HEK293 (cell line): Measurements from ENCODE around the gene ZFHX2.

ENCODE experiments used
- CTCF ChIA-PET: fragments of 350-600 bp; formaldehyde crosslinking; extraction: SDS; loops from one replicate; lab custom pipeline; 2021; ENCODE audit warnings: antibody characterized with exemption; lab: Yijun Ruan, JAX
- POLR2A ChIA-PET: fragments of 300-600 bp; formaldehyde crosslinking; extraction: SDS; loops from one replicate; lab custom pipeline; 2020; ENCODE audit warnings: antibody characterized with exemption, inconsistent platforms; lab: Yijun Ruan, JAX
- H3K27ac ChIP-seq: fragments of 200-500 bp; sonication (Bioruptor generic); 2 replicates; pipeline ENCODE4 v1.5.1; 2014; ENCODE audit warnings: low read depth, low read length, control low read depth, inconsistent platforms; ENCODE audit errors: extremely low read depth
- H3K36me3 ChIP-seq, 2 experiments: fragments of 200-500 bp in 1 of 2; sonication (Bioruptor generic) in 1 of 2; 1 replicate in 1 of 2; 2 replicates in 1 of 2; pipeline ENCODE4 v1.5.1; 2014 to 2017; ENCODE audit warnings: inconsistent platforms in 2 of 2, low read length in 2 of 2; ENCODE audit not compliant: control insufficient read depth in 2 of 2, insufficient read depth in 1 of 2
- H3K4me1 ChIP-seq: fragments of 200-500 bp; sonication (Bioruptor generic); 2 replicates; pipeline ENCODE4 v1.5.1; 2014; ENCODE audit warnings: mild to moderate bottlenecking, low read length, inconsistent platforms; ENCODE audit not compliant: control insufficient read depth, insufficient read depth
- H3K4me3 ChIP-seq: 2 replicates; pipeline ENCODE4 v1.5.1; 2011; ENCODE audit warnings: low read depth, mild to moderate bottlenecking, control low read depth, low read length, moderate library complexity
- H3K9me3 ChIP-seq: fragments of 200-500 bp; sonication (Bioruptor generic); 2 replicates; pipeline ENCODE4 v1.5.1; 2014; ENCODE audit warnings: low read depth, low read length, inconsistent platforms; ENCODE audit not compliant: control insufficient read depth, insufficient read depth
- GLIS1 ChIP-seq: fragments of 450-650 bp; formaldehyde crosslinking; IDR thresholded peaks from 2 replicates; pipeline ENCODE4 v1.5.1; 2016; ENCODE audit warnings: missing biosample characterization, missing genetic modification characterization
- KLF7 ChIP-seq: fragments of 450-650 bp; formaldehyde crosslinking; IDR thresholded peaks from 2 replicates; pipeline ENCODE4 v1.5.1; 2016; ENCODE audit warnings: missing biosample characterization, missing genetic modification characterization, borderline replicate concordance
- PRDM10 ChIP-seq: fragments of 450-650 bp; formaldehyde crosslinking; IDR thresholded peaks from 2 replicates; pipeline ENCODE4 v1.5.1; 2016; ENCODE audit warnings: missing biosample characterization, missing genetic modification characterization
- SETDB1 ChIP-seq: IDR thresholded peaks from one replicate; pipeline ENCODE4 v1.6.1; 2017; ENCODE audit warnings: mild to moderate bottlenecking, low read length, moderate library complexity, mixed read lengths; ENCODE audit not compliant: insufficient read length
- ZBTB11 ChIP-seq: fragments of 450-650 bp; formaldehyde crosslinking; conservative IDR thresholded peaks from 2 replicates; pipeline ENCODE4 v1.5.1; 2016; ENCODE audit warnings: low read depth, missing biosample characterization, missing genetic modification characterization
- ZBTB17 ChIP-seq: fragments of 450-650 bp; formaldehyde crosslinking; IDR thresholded peaks from 2 replicates; pipeline ENCODE4 v1.5.1; 2016; ENCODE audit warnings: missing biosample characterization, missing genetic modification characterization
- ZFP69B ChIP-seq: fragments of 450-650 bp; formaldehyde crosslinking; IDR thresholded peaks from 2 replicates; pipeline ENCODE4 v1.5.1; 2016; ENCODE audit warnings: missing biosample characterization, missing genetic modification characterization
- ZNF114 ChIP-seq: fragments of 450-650 bp; formaldehyde crosslinking; IDR thresholded peaks from 2 replicates; pipeline ENCODE4 v1.5.0; 2017; ENCODE audit warnings: missing biosample characterization, missing genetic modification characterization
- ZNF335 ChIP-seq: fragments of 450-650 bp; formaldehyde crosslinking; conservative IDR thresholded peaks from 2 replicates; pipeline ENCODE4 v1.5.1; 2016; ENCODE audit warnings: missing biosample characterization, missing genetic modification characterization
- ZNF514 ChIP-seq: fragments of 450-650 bp; formaldehyde crosslinking; IDR thresholded peaks from 2 replicates; pipeline ENCODE4 v1.5.1; 2016; ENCODE audit warnings: missing biosample characterization, missing genetic modification characterization
- ZNF664 ChIP-seq: fragments of 450-650 bp; formaldehyde crosslinking; IDR thresholded peaks from 2 replicates; pipeline ENCODE4 v1.5.1; 2016; ENCODE audit warnings: missing biosample characterization, missing genetic modification characterization
- ZSCAN4 ChIP-seq: fragments of 450-650 bp; formaldehyde crosslinking; IDR thresholded peaks from 2 replicates; pipeline ENCODE4 v1.5.1; 2017; ENCODE audit warnings: missing biosample characterization, missing genetic modification characterization
- TF ChIP-seq, protein P1 (sequence below): fragments of 450-650 bp; formaldehyde crosslinking; IDR thresholded peaks from 2 replicates; pipeline ENCODE4 v1.5.1; 2016; ENCODE audit warnings: missing biosample characterization, missing genetic modification characterization
- TF ChIP-seq, protein P2 (sequence below): fragments of 450-650 bp; formaldehyde crosslinking; IDR thresholded peaks from 2 replicates; pipeline ENCODE4 v1.5.1; 2016; ENCODE audit warnings: missing biosample characterization, missing genetic modification characterization
- TF ChIP-seq, protein P3 (sequence below): fragments of 450-650 bp; formaldehyde crosslinking; IDR thresholded peaks from 2 replicates; pipeline ENCODE4 v1.5.1; 2016; ENCODE audit warnings: missing biosample characterization, missing genetic modification characterization
- TF ChIP-seq, protein P4 (sequence below): fragments of 450-650 bp; formaldehyde crosslinking; IDR thresholded peaks from 2 replicates; pipeline ENCODE4 v1.5.1; 2016; ENCODE audit warnings: missing biosample characterization, missing genetic modification characterization
- TF ChIP-seq, protein P5 (sequence below): fragments of 450-650 bp; IDR thresholded peaks from 2 replicates; pipeline ENCODE4 v1.5.1; 2018; ENCODE audit warnings: missing biosample characterization, missing genetic modification characterization

ZFHX2 gene

DNA sequence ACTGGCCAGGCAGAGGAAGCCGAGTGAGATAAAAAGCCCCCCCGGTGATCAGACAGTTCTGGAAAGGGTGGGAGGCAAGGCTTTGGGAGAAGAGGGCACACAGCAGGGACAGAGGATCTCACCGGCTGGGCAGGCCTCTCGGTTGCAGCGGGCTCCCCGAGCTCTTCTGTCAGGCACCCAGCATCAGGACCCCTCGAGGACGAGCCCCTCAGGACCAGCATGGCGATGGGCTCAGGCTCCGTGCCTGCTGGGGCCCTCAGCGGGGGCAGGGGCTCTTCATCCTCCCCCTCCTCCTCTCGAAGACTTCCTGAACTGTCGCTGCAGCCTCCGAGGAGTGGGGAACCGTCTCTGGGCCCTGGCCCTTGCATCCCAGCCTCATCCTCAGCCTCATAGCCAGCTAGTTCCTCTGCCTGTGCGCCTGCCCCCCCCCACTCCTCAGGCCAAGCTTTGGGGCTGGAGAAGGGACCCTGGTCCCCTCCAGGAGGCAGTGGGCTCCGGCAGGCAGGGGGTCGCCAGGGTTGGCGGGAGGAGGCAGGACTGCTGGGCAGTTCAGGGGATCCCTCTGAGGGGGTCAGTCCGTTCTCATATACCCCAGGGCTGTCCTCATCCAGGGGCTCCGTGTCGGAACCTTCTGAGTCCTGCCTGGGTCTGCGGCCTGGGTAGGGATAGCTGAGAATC is 19.4 kb upstream of the ZFHX2 start (continued):
- TF ChIP-seq, protein P1, sequence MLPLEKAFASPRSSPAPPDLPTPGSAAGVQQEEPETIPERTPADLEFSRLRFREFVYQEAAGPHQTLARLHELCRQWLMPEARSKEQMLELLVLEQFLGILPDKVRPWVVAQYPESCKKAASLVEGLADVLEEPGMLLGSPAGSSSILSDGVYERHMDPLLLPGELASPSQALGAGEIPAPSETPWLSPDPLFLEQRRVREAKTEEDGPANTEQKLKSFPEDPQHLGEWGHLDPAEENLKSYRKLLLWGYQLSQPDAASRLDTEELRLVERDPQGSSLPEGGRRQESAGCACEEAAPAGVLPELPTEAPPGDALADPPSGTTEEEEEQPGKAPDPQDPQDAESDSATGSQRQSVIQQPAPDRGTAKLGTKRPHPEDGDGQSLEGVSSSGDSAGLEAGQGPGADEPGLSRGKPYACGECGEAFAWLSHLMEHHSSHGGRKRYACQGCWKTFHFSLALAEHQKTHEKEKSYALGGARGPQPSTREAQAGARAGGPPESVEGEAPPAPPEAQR (tag by site-specific recombination) = no peak
- no peak for TF ChIP-seq GLIS1 (tag by site-specific recombination)
- no peak for TF ChIP-seq ZNF114 (tag by site-specific recombination)
- no peak for TF ChIP-seq SETDB1
- no peak for TF ChIP-seq ZNF335 (tag by site-specific recombination)
- TF ChIP-seq, protein P2, sequence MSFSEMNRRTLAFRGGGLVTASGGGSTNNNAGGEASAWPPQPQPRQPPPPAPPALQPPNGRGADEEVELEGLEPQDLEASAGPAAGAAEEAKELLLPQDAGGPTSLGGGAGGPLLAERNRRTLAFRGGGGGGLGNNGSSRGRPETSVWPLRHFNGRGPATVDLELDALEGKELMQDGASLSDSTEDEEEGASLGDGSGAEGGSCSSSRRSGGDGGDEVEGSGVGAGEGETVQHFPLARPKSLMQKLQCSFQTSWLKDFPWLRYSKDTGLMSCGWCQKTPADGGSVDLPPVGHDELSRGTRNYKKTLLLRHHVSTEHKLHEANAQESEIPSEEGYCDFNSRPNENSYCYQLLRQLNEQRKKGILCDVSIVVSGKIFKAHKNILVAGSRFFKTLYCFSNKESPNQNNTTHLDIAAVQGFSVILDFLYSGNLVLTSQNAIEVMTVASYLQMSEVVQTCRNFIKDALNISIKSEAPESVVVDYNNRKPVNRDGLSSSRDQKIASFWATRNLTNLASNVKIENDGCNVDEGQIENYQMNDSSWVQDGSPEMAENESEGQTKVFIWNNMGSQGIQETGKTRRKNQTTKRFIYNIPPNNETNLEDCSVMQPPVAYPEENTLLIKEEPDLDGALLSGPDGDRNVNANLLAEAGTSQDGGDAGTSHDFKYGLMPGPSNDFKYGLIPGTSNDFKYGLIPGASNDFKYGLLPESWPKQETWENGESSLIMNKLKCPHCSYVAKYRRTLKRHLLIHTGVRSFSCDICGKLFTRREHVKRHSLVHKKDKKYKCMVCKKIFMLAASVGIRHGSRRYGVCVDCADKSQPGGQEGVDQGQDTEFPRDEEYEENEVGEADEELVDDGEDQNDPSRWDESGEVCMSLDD (tag by site-specific recombination) = no peak
- no peak for TF ChIP-seq ZNF514
- TF ChIP-seq KLF7 = no peak

DNA sequence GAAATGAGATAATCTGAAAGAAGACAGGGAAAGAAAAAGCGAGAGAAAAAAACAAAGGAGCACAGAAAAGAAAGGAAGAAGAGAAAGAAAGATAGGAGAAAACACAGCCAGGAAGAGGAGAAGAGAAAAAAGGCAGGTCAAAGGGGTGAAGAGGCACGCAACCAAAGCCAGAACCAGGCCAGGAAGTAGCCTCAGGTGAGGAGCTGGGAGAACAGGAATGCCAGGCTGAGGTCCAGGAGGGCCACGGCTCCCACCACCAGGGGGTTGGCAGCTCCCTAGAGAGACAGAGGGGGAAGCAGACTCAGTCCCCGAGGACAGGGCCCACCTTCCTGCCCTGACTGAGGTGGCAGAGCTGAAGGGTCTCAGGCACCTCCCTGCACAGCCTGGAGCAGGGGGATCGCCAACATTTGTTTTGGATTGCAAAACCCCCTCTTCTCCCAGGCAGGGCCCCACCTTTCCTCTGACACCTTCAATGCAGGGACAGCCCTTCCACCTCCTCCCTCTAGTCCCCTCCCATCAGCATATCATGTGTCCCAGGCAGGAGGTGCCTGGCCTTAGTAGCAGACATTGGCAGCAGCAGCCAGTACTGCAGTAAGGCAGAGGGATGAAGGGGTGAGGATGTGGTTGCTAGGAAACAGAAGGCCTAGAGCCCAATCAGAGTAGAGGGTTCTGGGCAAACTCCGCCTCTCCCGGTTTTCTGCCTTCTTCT is 18.0 kb upstream of the ZFHX2 start:
- peaks cover 13% of the 10 kb centered on the region for H3K4me1 ChIP-seq
- POLR2A ChIA-PET = no interaction called here
- peaks cover 0 to 18% of the 10 kb centered on the region in 2 experiments; a peak in 1 of 3 replicates for H3K36me3 ChIP-seq
- CTCF ChIA-PET = interaction anchor here (0.8 to 1.8 kb wide), 4 partner anchors 10 to 157 kb away, joined by 3 to 9 read pairs (median 4); no protein-coding TSS in a partner anchor
- no peak overlapping the region for H3K4me3 ChIP-seq
- H3K27ac ChIP-seq = peak overlapping the region; percentile 70
- H3K9me3 ChIP-seq = no peaks in the 10 kb centered on the region
- TF ChIP-seq ZBTB11 (tag by site-specific recombination) (no peak), ZBTB17 (peak; percentile 74), ZNF664 (no peak), PRDM10 (tag by site-specific recombination) (peak; percentile 83), ZFP69B (tag by site-specific recombination) (peak; percentile 55), ZSCAN4 (tag by site-specific recombination) (no peak)
- TF ChIP-seq, protein P3, sequence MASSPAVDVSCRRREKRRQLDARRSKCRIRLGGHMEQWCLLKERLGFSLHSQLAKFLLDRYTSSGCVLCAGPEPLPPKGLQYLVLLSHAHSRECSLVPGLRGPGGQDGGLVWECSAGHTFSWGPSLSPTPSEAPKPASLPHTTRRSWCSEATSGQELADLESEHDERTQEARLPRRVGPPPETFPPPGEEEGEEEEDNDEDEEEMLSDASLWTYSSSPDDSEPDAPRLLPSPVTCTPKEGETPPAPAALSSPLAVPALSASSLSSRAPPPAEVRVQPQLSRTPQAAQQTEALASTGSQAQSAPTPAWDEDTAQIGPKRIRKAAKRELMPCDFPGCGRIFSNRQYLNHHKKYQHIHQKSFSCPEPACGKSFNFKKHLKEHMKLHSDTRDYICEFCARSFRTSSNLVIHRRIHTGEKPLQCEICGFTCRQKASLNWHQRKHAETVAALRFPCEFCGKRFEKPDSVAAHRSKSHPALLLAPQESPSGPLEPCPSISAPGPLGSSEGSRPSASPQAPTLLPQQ (tag by site-specific recombination) = peak; percentile 76; the same call in 1 of the 2 replicates
- TF ChIP-seq, protein P4, sequence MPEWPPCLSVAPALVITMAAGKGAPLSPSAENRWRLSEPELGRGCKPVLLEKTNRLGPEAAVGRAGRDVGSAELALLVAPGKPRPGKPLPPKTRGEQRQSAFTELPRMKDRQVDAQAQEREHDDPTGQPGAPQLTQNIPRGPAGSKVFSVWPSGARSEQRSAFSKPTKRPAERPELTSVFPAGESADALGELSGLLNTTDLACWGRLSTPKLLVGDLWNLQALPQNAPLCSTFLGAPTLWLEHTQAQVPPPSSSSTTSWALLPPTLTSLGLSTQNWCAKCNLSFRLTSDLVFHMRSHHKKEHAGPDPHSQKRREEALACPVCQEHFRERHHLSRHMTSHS (tag by site-specific recombination) = no peak
- TF ChIP-seq, protein P5, sequence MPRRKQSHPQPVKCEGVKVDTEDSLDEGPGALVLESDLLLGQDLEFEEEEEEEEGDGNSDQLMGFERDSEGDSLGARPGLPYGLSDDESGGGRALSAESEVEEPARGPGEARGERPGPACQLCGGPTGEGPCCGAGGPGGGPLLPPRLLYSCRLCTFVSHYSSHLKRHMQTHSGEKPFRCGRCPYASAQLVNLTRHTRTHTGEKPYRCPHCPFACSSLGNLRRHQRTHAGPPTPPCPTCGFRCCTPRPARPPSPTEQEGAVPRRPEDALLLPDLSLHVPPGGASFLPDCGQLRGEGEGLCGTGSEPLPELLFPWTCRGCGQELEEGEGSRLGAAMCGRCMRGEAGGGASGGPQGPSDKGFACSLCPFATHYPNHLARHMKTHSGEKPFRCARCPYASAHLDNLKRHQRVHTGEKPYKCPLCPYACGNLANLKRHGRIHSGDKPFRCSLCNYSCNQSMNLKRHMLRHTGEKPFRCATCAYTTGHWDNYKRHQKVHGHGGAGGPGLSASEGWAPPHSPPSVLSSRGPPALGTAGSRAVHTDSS = peak; percentile 95
